H1 (cell line): ENCODE data around the gene RNF4. TPM values are rescaled to one million over a fixed set of nuclear protein-coding genes. Genes with fewer than 3 reads are reported as not detected.

Experiments
- CTCF ChIA-PET: fragments of 300-600 bp; sonication (Branson Sonifier 250); formaldehyde crosslinking; loops from one replicate; lab custom pipeline; 2021; ENCODE audit not compliant: partially characterized antibody; lab: Charles Lee
- POLR2A ChIA-PET: fragments of 300-600 bp; sonication (Branson Sonifier 250); formaldehyde crosslinking; loops from one replicate; lab custom pipeline; 2021; ENCODE audit warnings: inconsistent platforms; ENCODE audit not compliant: partially characterized antibody; lab: Charles Lee
- DNase-seq, 2 experiments: peaks; one replicate each; pipeline versions ENCODE4 v3.0.0 to v3.0.0-alpha.2; 2010 to 2022; ENCODE audit warnings: low spot score in 2 of 2, low read depth in 1 of 2, mixed read lengths in 1 of 2
- FAIRE-seq: peaks from 2 replicates; lab custom pipeline; 2011; peaks lifted over from hg19 to GRCh38; lab: Jason Lieb, UNC
- H2AFZ ChIP-seq: 2 replicates; pipeline ENCODE4 v1.8.1; 2012; ENCODE audit warnings: low read length, inconsistent platforms
- H2AK5ac ChIP-seq: 2 replicates; pipeline ENCODE4 v1.6.1; 2013; ENCODE audit warnings: low read depth, low read length
- H2BK120ac ChIP-seq: replicated peaks from 2 replicates; pipeline ENCODE3; 2013; ENCODE audit warnings: low read depth, low read length, inconsistent platforms
- H2BK12ac ChIP-seq: 2 replicates; pipeline ENCODE4 v1.6.1; 2013; ENCODE audit warnings: low read depth, low read length
- H2BK15ac ChIP-seq: 2 replicates; pipeline ENCODE4 v1.6.1; 2013; ENCODE audit warnings: low read length
- H2BK20ac ChIP-seq: 2 replicates; pipeline ENCODE4 v1.6.1; 2013; ENCODE audit warnings: low read length
- H2BK5ac ChIP-seq: 2 replicates; pipeline ENCODE4 v1.6.1; 2013; ENCODE audit warnings: low read depth, low read length
- H3K14ac ChIP-seq: 2 replicates; pipeline ENCODE4 v1.6.1; 2013; ENCODE audit warnings: inconsistent platforms; ENCODE audit not compliant: insufficient read length
- H3K18ac ChIP-seq: 2 replicates; pipeline ENCODE4 v1.6.1; 2013; ENCODE audit warnings: low read length; ENCODE audit errors: extremely low read depth
- H3K23ac ChIP-seq: 2 replicates; pipeline ENCODE4 v1.6.1; 2013; ENCODE audit warnings: inconsistent platforms; ENCODE audit not compliant: insufficient read length
- H3K23me2 ChIP-seq: 2 replicates; pipeline ENCODE4 v1.6.1; 2013; ENCODE audit warnings: low read depth, low read length
- H3K27ac ChIP-seq: 2 replicates; pipeline ENCODE4 v1.6.1; 2011; ENCODE audit warnings: low read depth, low read length, inconsistent platforms
- H3K27me3 ChIP-seq, 4 experiments: replicated peaks in 1 of 4; 1 replicate in 1 of 4; 2 replicates in 3 of 4; pipeline versions ENCODE4 v1.6.1 to v1.8.1; 2011 to 2013; ENCODE audit warnings: low read length in 3 of 4, mild to moderate bottlenecking in 3 of 4, inconsistent platforms in 2 of 4, mixed read lengths in 2 of 4, moderate library complexity in 1 of 4; ENCODE audit not compliant: control insufficient read depth in 3 of 4, insufficient read depth in 3 of 4; ENCODE audit errors: extremely low read depth in 1 of 4
- H3K36me3 ChIP-seq, 4 experiments: 2 replicates each; pipeline versions ENCODE4 v1.6.1 to v1.8.1; 2011 to 2013; ENCODE audit warnings: mild to moderate bottlenecking in 4 of 4, low read length in 3 of 4, moderate library complexity in 2 of 4, control low read depth in 1 of 4, inconsistent platforms in 1 of 4; ENCODE audit not compliant: insufficient read depth in 4 of 4, control insufficient read depth in 2 of 4
- H3K4ac ChIP-seq: replicated peaks from 2 replicates; pipeline ENCODE3; 2013; ENCODE audit warnings: low read length, low read depth, mixed read lengths, inconsistent platforms; ENCODE audit not compliant: insufficient read length
- H3K4me1 ChIP-seq, 4 experiments: replicated peaks in 1 of 4; 1 replicate in 1 of 4; 2 replicates in 3 of 4; pipeline versions ENCODE4 v1.6.1 to v1.8.1; 2011 to 2013; ENCODE audit warnings: low read length in 3 of 4, inconsistent platforms in 2 of 4, mixed read lengths in 1 of 4; ENCODE audit not compliant: insufficient read depth in 4 of 4, control insufficient read depth in 3 of 4
- H3K4me2 ChIP-seq, 2 experiments: 2 replicates each; pipeline versions ENCODE4 v1.6.1 to v1.8.1; 2011 to 2013; ENCODE audit warnings: low read depth in 2 of 2, low read length in 2 of 2, control low read depth in 1 of 2, inconsistent platforms in 1 of 2, mild to moderate bottlenecking in 1 of 2; ENCODE audit not compliant: insufficient read depth in 1 of 2
- H3K4me3 ChIP-seq, 4 experiments: fragments of 200-600, 300-600 bp in 1 of 4; sonication (generic), shearing (Covaris generic), sonication (Bioruptor Twin) in 1 of 4; 2 replicates each; pipeline versions ENCODE4 v1.5.1 to v1.8.1; 2011 to 2016; ENCODE audit warnings: low read length in 4 of 4, low read depth in 3 of 4, control low read depth in 2 of 4, inconsistent platforms in 2 of 4, mild to moderate bottlenecking in 2 of 4, mixed read lengths in 1 of 4, moderate library complexity in 1 of 4; ENCODE audit not compliant: insufficient read depth in 2 of 4; ENCODE audit errors: extremely low read depth in 1 of 4
- H3K56ac ChIP-seq: replicated peaks from 2 replicates; pipeline ENCODE3; 2013; ENCODE audit warnings: low read depth, mild to moderate bottlenecking, mixed read lengths, low read length, inconsistent platforms; ENCODE audit not compliant: insufficient read length
- H3K79me1 ChIP-seq: 2 replicates; pipeline ENCODE4 v1.6.1; 2013; ENCODE audit warnings: low read depth, low read length, control low read depth
- H3K79me2 ChIP-seq, 2 experiments: 2 replicates each; pipeline versions ENCODE4 v1.6.1 to v1.8.1; 2012 to 2013; ENCODE audit warnings: low read length in 2 of 2, mild to moderate bottlenecking in 2 of 2, inconsistent platforms in 1 of 2; ENCODE audit not compliant: insufficient read depth in 2 of 2, control insufficient read depth in 1 of 2
- H3K9ac ChIP-seq, 4 experiments: replicated peaks in 1 of 4; 1 replicate in 1 of 4; 2 replicates in 3 of 4; pipeline versions ENCODE4 v1.6.1 to v1.8.1; 2011 to 2013; ENCODE audit warnings: low read depth in 3 of 4, low read length in 3 of 4, control low read depth in 2 of 4, mild to moderate bottlenecking in 2 of 4, moderate library complexity in 2 of 4, inconsistent platforms in 1 of 4; ENCODE audit errors: extremely low read depth in 1 of 4
- H3K9me3 ChIP-seq, 2 experiments: 2 replicates each; pipeline versions ENCODE4 v1.6.1 to v1.8.1; 2012 to 2013; ENCODE audit warnings: mild to moderate bottlenecking in 2 of 2, moderate library complexity in 2 of 2, control low read depth in 1 of 2, inconsistent platforms in 1 of 2, low read depth in 1 of 2, low read length in 1 of 2, mixed read lengths in 1 of 2; ENCODE audit not compliant: insufficient read depth in 2 of 2
- H4K20me1 ChIP-seq, 2 experiments: replicated peaks in 1 of 2; 2 replicates each; pipeline versions ENCODE3 to v1.8.1; 2011 to 2013; ENCODE audit warnings: inconsistent platforms in 2 of 2, low read length in 2 of 2, mild to moderate bottlenecking in 1 of 2; ENCODE audit not compliant: insufficient read depth in 2 of 2, control insufficient read depth in 1 of 2
- H4K5ac ChIP-seq: 2 replicates; pipeline ENCODE4 v1.6.1; 2013; ENCODE audit warnings: low read length, low read depth, mixed read lengths, inconsistent platforms; ENCODE audit not compliant: insufficient read length
- H4K8ac ChIP-seq: 2 replicates; pipeline ENCODE4 v1.8.0; 2013; ENCODE audit warnings: mild to moderate bottlenecking, moderate library complexity, low read length, inconsistent platforms; ENCODE audit not compliant: insufficient read depth; ENCODE audit errors: extremely low read depth
- H4K91ac ChIP-seq: replicated peaks from 2 replicates; pipeline ENCODE3; 2013; ENCODE audit warnings: low read length, mixed read lengths, inconsistent platforms; ENCODE audit not compliant: insufficient read length
- ASH2L ChIP-seq: fragments of 200-600, 300-600 bp; sonication (generic); IDR thresholded peaks from one replicate; pipeline ENCODE4 v1.7.1; 2017; ENCODE audit warnings: low read length
- CBX8 ChIP-seq: fragments of 300-800, 300-1000 bp; sonication (generic); IDR thresholded peaks from 2 replicates; pipeline ENCODE4 v1.7.1; 2016; ENCODE audit warnings: low read depth, low read length, borderline replicate concordance
- CHD1 ChIP-seq: IDR thresholded peaks from 2 replicates; pipeline ENCODE4 v1.6.1; 2012; ENCODE audit warnings: low read depth, low read length, improper control_type of control experiment
- HDAC2 ChIP-seq, 2 experiments: fragments of 300-600 bp in 1 of 2; sonication (generic) in 1 of 2; IDR thresholded peaks; 2 replicates each; pipeline ENCODE4 v1.6.1; 2011 to 2012; ENCODE audit warnings: low read depth in 2 of 2, low read length in 2 of 2, mild to moderate bottlenecking in 2 of 2, moderate library complexity in 2 of 2, borderline replicate concordance in 1 of 2, inconsistent platforms in 1 of 2
- POLR2AphosphoS5 ChIP-seq: IDR thresholded peaks from 2 replicates; pipeline ENCODE4 v1.6.1; 2011; ENCODE audit warnings: low read depth, low read length
- RNF2 ChIP-seq: fragments of 200-900, 300-1000 bp; sonication (generic); IDR thresholded peaks from 2 replicates; pipeline ENCODE4 v1.7.1; 2016; ENCODE audit warnings: borderline replicate concordance, low read depth, mild to moderate bottlenecking, antibody characterized with exemption, low read length; ENCODE audit not compliant: poor library complexity, severe bottlenecking; ENCODE audit errors: missing control alignments
- SP4 ChIP-seq: IDR thresholded peaks from 2 replicates; pipeline ENCODE4 v1.6.1; 2012; ENCODE audit warnings: low read length, inconsistent platforms
- TCF12 ChIP-seq: IDR thresholded peaks from 2 replicates; pipeline ENCODE4 v1.6.1; 2011; ENCODE audit warnings: low read depth, mild to moderate bottlenecking, low read length
- TEAD4 ChIP-seq: IDR thresholded peaks from 2 replicates; pipeline ENCODE4 v1.6.1; 2012; ENCODE audit warnings: low read depth, low read length, inconsistent platforms, mixed read lengths
- WGBS, 2 experiments: shearing (Covaris generic) in 1 of 2; methylation state at CpG; one replicate each; pipeline versions ENCODE4 v1.1.6 to v1.1.7; 2013 to 2015; ENCODE audit warnings: low lambda C conversion rate in 2 of 2, mixed read lengths in 2 of 2, inconsistent platforms in 1 of 2, low coverage in 1 of 2, missing lambda C conversion rate in 1 of 2; ENCODE audit not compliant: insufficient replicate concordance in 2 of 2, insufficient coverage in 1 of 2, insufficient read length in 1 of 2; ENCODE audit errors: extremely low coverage in 1 of 2, missing lambda C conversion rate in 1 of 2; 5-methylcytosine and 5-hydroxymethylcytosine counted together
- polyA plus RNA-seq, 7 experiments: library from polyadenylated mRNA; depleted of rRNA in 3 of 7; stranded (reverse) in 5 of 7; unstranded in 2 of 7; fragments of >200 nt in 5 of 7; fragments of 200-250 nt in 2 of 7; gene quantifications; 1 replicate in 5 of 7; 2 replicates in 1 of 7; 4 replicates in 1 of 7; pipeline versions ENCODE4 v1.2.1 to v1.2.3, GENCODE V29; 2011 to 2013; ENCODE audit warnings: missing spikeins in 2 of 7, mixed read lengths in 2 of 7
- total RNA-seq: library from RNA; stranded (reverse); fragmentation: NEBNext Ultra II Directional; extraction: Animal tissue kit (Norgen Biotek cat#: 25700); gene quantifications from 2 replicates; pipeline ENCODE4 v1.2.1, GENCODE V29; 2021

RNF4 gene
- total and polyA plus RNA-seq, 2 of the 8 experiments (the other 6 are each of a cell fraction or from before 2014, with no cell fraction given) = 68.2 to 78.9 TPM

- H3K79me1 ChIP-seq = no peaks in the 10 kb centered on the region; the same call in 1 of the 2 replicates
- H2BK120ac ChIP-seq = no peak overlapping the region
- H2BK12ac ChIP-seq = 0 out of 2 replicates have a peak overlapping the region, but pooled peaks have one; percentile 68
- no peak overlapping the region for H3K4me2 ChIP-seq
- H2BK5ac ChIP-seq = no peak overlapping the region
- WGBS, 2 experiments = 91% methylated on average over 24 of the region's 24 CpGs; no CpG with 5 or more reads in 1 of the 2 experiments
- peaks cover 0 to 10% (median 9%) of the 10 kb centered on the region in 4 experiments; a peak in 4 of 7 replicates for H3K27me3 ChIP-seq
- no peak overlapping the region for H2AFZ ChIP-seq
- no peaks in the 10 kb centered on the region for H3K36me3 ChIP-seq
- H3K56ac ChIP-seq = no peak overlapping the region
- peaks cover 0 to 10% (median 2%) of the 10 kb centered on the region in 4 experiments; a peak in 4 of 7 replicates for H3K4me1 ChIP-seq
- no peak overlapping the region for H3K4me3 ChIP-seq
- no peak for DNase-seq
- peaks cover 3% of the 10 kb centered on the region; the same call in 1 of the 2 replicates for H3K23me2 ChIP-seq
- H2AK5ac ChIP-seq = no peak overlapping the region
- no peak overlapping the region for H2BK20ac ChIP-seq
- POLR2A ChIA-PET = interaction anchor here (0.6 to 3.4 kb wide), 2 partner anchors 11 to 280 kb away, joined by 3 to 15 read pairs; partner anchors contain the start of gene RNF4
- no peak for FAIRE-seq
- H3K23ac ChIP-seq = no peak overlapping the region
- no peak overlapping the region for H3K14ac ChIP-seq
- no peak overlapping the region for H3K27ac ChIP-seq
- H4K91ac ChIP-seq = no peak overlapping the region
- H4K5ac ChIP-seq = no peak overlapping the region
- H2BK15ac ChIP-seq = peak overlapping the region; percentile 53; the same call in 1 of the 2 replicates
- H3K9ac ChIP-seq = no peak overlapping the region; a peak in 1 of 7 replicates
- no peaks in the 10 kb centered on the region for H4K20me1 ChIP-seq
- H3K79me2 ChIP-seq = no peaks in the 10 kb centered on the region
- no peaks in the 10 kb centered on the region for H3K9me3 ChIP-seq
- H4K8ac ChIP-seq = no peak overlapping the region; the same call in 1 of the 2 replicates
- CTCF ChIA-PET = interaction anchor here (1.5 to 5.7 kb wide), 3 partner anchors 10 to 16 kb away, joined by 3 to 39 read pairs (median 12); no protein-coding TSS in a partner anchor
- H3K4ac ChIP-seq = no peak overlapping the region
- H3K18ac ChIP-seq = no peak overlapping the region
- no peak for TF ChIP-seq CHD1
- no peak for TF ChIP-seq CBX8
- no peak for TF ChIP-seq TEAD4
- TF ChIP-seq SP4 = no peak
- TF ChIP-seq ASH2L = no peak
- no peak for TF ChIP-seq TCF12
- TF ChIP-seq RNF2 = no peak
- TF ChIP-seq HDAC2 (IDR thresholded peaks at IDR 0.05; ENCODE audit: borderline replicate concordance in 1 of 2, low read depth in 2 of 2, low read length in 2 of 2) = no peak
- TF ChIP-seq POLR2AphosphoS5 = no peak
These were observed 11.2 kb upstream of the RNF4 start for GRCh38 chr4:2457481-2458295.
